Hepatocyte (in vitro differentiated cells): ENCODE results near the gene CHRNB1. TPM values are rescaled to one million over a fixed set of nuclear protein-coding genes. Genes with fewer than 3 reads are reported as not detected.

Experiments used
- DNase-seq: peaks from one replicate; pipeline ENCODE4 v3.0.0-alpha.2; 2016; ENCODE audit warnings: low spot score
- H2AFZ ChIP-seq: fragments of 200-600 bp; sonication (generic); 2 replicates; pipeline ENCODE4 v1.6.0; 2016; ENCODE audit warnings: antibody characterized with exemption, mild to moderate bottlenecking
- H3K27ac ChIP-seq: fragments of 200-600 bp; sonication (generic); 2 replicates; pipeline ENCODE4 v1.5.1; 2016; ENCODE audit warnings: mild to moderate bottlenecking
- H3K27me3 ChIP-seq: fragments of 200-600 bp; sonication (generic); 2 replicates; pipeline ENCODE4 v1.6.1; 2016
- H3K36me3 ChIP-seq: fragments of 200-600 bp; sonication (generic); replicated peaks from 2 replicates; pipeline ENCODE4 v1.5.1; 2016; ENCODE audit warnings: low read depth; ENCODE audit not compliant: insufficient read depth
- H3K4me1 ChIP-seq: fragments of 200-600 bp; sonication (generic); 2 replicates; pipeline ENCODE4 v1.5.1; 2016; ENCODE audit warnings: mild to moderate bottlenecking, moderate library complexity; ENCODE audit not compliant: insufficient read depth
- H3K4me2 ChIP-seq: fragments of 200-600 bp; sonication (generic); 2 replicates; pipeline ENCODE4 v1.6.0; 2016
- H3K4me3 ChIP-seq: fragments of 200-600 bp; sonication (generic); 2 replicates; pipeline ENCODE4 v1.5.1; 2016; ENCODE audit warnings: mild to moderate bottlenecking
- H3K79me2 ChIP-seq: fragments of 200-600 bp; sonication (generic); 2 replicates; pipeline ENCODE4 v1.6.0; 2017; ENCODE audit warnings: mild to moderate bottlenecking
- H3K9me2 ChIP-seq: fragments of 200-600 bp; sonication (generic); replicated peaks from 2 replicates; pipeline ENCODE4 v1.6.0; 2017; ENCODE audit warnings: mild to moderate bottlenecking; ENCODE audit not compliant: insufficient read depth
- H3K9me3 ChIP-seq: fragments of 200-600 bp; sonication (generic); 2 replicates; pipeline ENCODE4 v1.5.1; 2016; ENCODE audit warnings: low read depth, mild to moderate bottlenecking
- H4K20me1 ChIP-seq: fragments of 200-600 bp; sonication (generic); 2 replicates; pipeline ENCODE4 v1.6.0; 2016; ENCODE audit warnings: mild to moderate bottlenecking; ENCODE audit not compliant: insufficient read depth, poor library complexity, severe bottlenecking
- EZH2 ChIP-seq: fragments of 200-600 bp; sonication (generic); IDR thresholded peaks from 2 replicates; pipeline ENCODE4 v1.6.1; 2016; ENCODE audit warnings: antibody characterized with exemption, mild to moderate bottlenecking, borderline replicate concordance
- EZH2phosphoT487 ChIP-seq: fragments of 200-600 bp; sonication (generic); IDR thresholded peaks from one replicate; pipeline ENCODE4 v1.6.1; 2018; ENCODE audit warnings: antibody characterized with exemption, mild to moderate bottlenecking, low read depth, moderate library complexity; ENCODE audit not compliant: unreplicated experiment, severe bottlenecking
- WGBS: methylation state at CpG from one replicate; pipeline ENCODE4 v1.1.6; 2016; ENCODE audit warnings: low lambda C conversion rate; ENCODE audit errors: missing lambda C conversion rate; 5-methylcytosine and 5-hydroxymethylcytosine counted together
- polyA plus RNA-seq: library from polyadenylated mRNA; unstranded; fragments of >200 nt; fragmentation: Nextera tagmentation; extraction: Ambion mirVana; gene quantifications from 2 replicates; pipeline ENCODE4 v1.2.1, GENCODE V29; 2016
- total RNA-seq: library from RNA; depleted of rRNA; stranded (reverse); fragments of >200 nt; gene quantifications from 2 replicates; pipeline ENCODE4 v1.2.3, GENCODE V29; 2014
- TF ChIP-seq, protein P1 (sequence below): fragments of 200-600 bp; sonication (generic); IDR thresholded peaks from 2 replicates; pipeline ENCODE4 v1.5.1; 2016; ENCODE audit warnings: antibody characterized with exemption, mild to moderate bottlenecking; ENCODE audit not compliant: poor library complexity

The CHRNB1 gene
- total and polyA plus RNA-seq, 2 experiments from 2014 or later: 10.9 to 17.5 TPM

GRCh38 chr17:7475764-7476422, 31.0 kb downstream of the CHRNB1 start:
- H2AFZ ChIP-seq: no peak overlapping the region
- H3K9me2 ChIP-seq: no peaks in the 10 kb centered on the region
- peak overlapping the region; percentile 100 for H3K27ac ChIP-seq
- no peaks in the 10 kb centered on the region for H3K36me3 ChIP-seq
- no peak overlapping the region for H3K4me3 ChIP-seq
- peaks cover 89% of the 10 kb centered on the region for H3K79me2 ChIP-seq
- H3K9me3 ChIP-seq: no peaks in the 10 kb centered on the region
- TF ChIP-seq EZH2 (no peak), EZH2phosphoT487 (no peak)
- TF ChIP-seq, protein P1, sequence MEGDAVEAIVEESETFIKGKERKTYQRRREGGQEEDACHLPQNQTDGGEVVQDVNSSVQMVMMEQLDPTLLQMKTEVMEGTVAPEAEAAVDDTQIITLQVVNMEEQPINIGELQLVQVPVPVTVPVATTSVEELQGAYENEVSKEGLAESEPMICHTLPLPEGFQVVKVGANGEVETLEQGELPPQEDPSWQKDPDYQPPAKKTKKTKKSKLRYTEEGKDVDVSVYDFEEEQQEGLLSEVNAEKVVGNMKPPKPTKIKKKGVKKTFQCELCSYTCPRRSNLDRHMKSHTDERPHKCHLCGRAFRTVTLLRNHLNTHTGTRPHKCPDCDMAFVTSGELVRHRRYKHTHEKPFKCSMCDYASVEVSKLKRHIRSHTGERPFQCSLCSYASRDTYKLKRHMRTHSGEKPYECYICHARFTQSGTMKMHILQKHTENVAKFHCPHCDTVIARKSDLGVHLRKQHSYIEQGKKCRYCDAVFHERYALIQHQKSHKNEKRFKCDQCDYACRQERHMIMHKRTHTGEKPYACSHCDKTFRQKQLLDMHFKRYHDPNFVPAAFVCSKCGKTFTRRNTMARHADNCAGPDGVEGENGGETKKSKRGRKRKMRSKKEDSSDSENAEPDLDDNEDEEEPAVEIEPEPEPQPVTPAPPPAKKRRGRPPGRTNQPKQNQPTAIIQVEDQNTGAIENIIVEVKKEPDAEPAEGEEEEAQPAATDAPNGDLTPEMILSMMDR: no peak
- H3K4me1 ChIP-seq: peaks cover 36% of the 10 kb centered on the region
- peak; percentile 61 for DNase-seq
- WGBS: 81% methylated on average over 15 of the region's 15 CpGs
- peaks cover 41% of the 10 kb centered on the region for H4K20me1 ChIP-seq
- H3K4me2 ChIP-seq: peak overlapping the region; percentile 94
- no peaks in the 10 kb centered on the region for H3K27me3 ChIP-seq

DNA sequence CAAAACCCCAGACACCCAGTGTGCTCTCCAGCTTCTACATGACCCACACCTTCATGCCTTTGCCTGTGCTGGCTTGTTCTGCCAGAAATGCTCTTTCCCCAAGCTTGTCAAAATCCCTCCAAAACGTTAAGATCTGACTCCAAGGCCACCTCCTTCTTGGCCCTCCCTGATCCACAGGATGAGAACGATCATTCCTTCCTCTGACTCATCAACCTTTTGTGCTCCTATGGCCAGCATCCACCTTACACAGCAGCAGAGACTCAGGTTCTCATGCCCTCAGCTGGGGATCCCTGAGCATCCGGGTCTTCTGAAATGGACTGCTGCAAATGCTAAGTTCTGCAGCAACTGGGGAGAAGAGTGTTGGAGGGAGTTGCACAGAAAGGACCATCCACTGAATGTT, 31.6 kb downstream of the CHRNB1 start:
- Histone ChIP-seq H3K9me3 (no peaks in the 10 kb centered on the region), H2AFZ (no peak overlapping the region), H3K27ac (peak overlapping the region; percentile 100), H3K4me2 (peak overlapping the region; percentile 94), H3K36me3 (no peaks in the 10 kb centered on the region), H3K4me3 (no peak overlapping the region), H3K79me2 (peaks cover 89% of the 10 kb centered on the region), H3K27me3 (no peaks in the 10 kb centered on the region), H4K20me1 (peaks cover 35% of the 10 kb centered on the region), H3K9me2 (no peaks in the 10 kb centered on the region), H3K4me1 (peaks cover 40% of the 10 kb centered on the region)
- DNase-seq: peak; percentile 47
- TF ChIP-seq, protein P1: no peak
- TF ChIP-seq EZH2 (no peak), EZH2phosphoT487 (no peak)
- 42% methylated on average over 3 of the region's 3 CpGs for WGBS

DNA sequence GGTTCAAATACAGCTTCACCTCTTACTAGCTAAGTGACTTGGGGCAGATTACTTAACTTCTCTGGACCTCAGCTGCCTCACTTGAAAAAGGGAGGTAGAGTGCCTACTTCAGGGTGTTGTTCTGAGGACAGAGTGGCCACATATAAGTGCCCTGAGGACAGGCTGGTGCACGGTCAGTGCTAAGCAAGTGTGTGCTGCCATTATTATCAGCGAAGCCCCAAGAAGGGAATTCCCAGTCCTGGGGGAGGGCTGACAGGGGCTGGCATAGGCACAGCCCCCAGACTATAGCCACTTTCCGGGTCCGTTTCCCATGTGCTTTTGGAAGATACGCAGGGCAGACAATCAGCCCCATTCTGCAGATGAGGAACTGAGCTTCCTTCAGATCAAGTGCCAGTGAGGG, 32.1 kb downstream of the CHRNB1 start:
- Histone ChIP-seq H3K9me3 (no peaks in the 10 kb centered on the region), H3K27me3 (no peaks in the 10 kb centered on the region), H3K4me2 (peak overlapping the region; percentile 94), H3K79me2 (peaks cover 89% of the 10 kb centered on the region), H3K36me3 (no peaks in the 10 kb centered on the region), H3K27ac (peak overlapping the region; percentile 100), H3K4me1 (peaks cover 45% of the 10 kb centered on the region), H4K20me1 (peaks cover 34% of the 10 kb centered on the region), H3K9me2 (no peaks in the 10 kb centered on the region), H3K4me3 (no peak overlapping the region), H2AFZ (no peak overlapping the region)
- WGBS: 88% methylated on average over 5 of the region's 5 CpGs
- TF ChIP-seq EZH2: no peak
- TF ChIP-seq, protein P1: no peak
- no peak for TF ChIP-seq EZH2phosphoT487
- no peak for DNase-seq
